Fibroblast of skin of left quadriceps (primary cell): ENCODE measurements around the gene CENPO.
A peak's percentile ranks its signal among the peaks of the same experiment; 100 is the strongest.

ENCODE experiments used
- DNase-seq, 2 experiments: peaks; one replicate each; pipeline ENCODE4 v3.0.0-alpha.2; 2013; ENCODE audit warnings: low read depth in 2 of 2

The CENPO gene, protein sequence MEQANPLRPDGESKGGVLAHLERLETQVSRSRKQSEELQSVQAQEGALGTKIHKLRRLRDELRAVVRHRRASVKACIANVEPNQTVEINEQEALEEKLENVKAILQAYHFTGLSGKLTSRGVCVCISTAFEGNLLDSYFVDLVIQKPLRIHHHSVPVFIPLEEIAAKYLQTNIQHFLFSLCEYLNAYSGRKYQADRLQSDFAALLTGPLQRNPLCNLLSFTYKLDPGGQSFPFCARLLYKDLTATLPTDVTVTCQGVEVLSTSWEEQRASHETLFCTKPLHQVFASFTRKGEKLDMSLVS

GRCh38 chr2:24792874-24793760 lies at the start of gene CENPO, which contains the start of gene PTRHD1:
CENPO (plus strand) TSS chr2:24793425; CDS start chr2:24793920, 495 bp downstream.
PTRHD1 (minus strand) TSS chr2:24793391; CDS start chr2:24793377, 14 bp downstream.
- DNase-seq, result peak; percentile 92

DNA sequence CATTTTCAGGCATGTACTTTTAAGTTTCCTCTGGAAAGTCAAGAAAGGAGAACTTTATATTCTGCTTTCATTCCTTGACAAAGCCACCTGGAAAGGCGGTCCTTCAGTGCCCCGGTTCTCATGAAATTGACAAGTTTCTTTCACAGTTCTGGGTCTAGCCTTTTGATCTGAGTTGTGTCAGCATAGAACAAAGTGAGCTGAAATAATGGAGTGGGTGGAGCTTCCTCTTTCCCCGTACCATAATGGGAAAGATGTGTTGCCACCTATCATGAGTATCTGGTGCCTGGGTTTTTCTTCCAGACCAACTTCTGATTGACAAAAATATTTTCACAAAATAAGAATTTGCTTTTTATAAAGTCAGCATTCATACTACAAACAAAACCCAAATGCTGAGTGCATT lies 49.3 kb upstream of the CENPO start:
- DNase-seq, result no peak

DNA sequence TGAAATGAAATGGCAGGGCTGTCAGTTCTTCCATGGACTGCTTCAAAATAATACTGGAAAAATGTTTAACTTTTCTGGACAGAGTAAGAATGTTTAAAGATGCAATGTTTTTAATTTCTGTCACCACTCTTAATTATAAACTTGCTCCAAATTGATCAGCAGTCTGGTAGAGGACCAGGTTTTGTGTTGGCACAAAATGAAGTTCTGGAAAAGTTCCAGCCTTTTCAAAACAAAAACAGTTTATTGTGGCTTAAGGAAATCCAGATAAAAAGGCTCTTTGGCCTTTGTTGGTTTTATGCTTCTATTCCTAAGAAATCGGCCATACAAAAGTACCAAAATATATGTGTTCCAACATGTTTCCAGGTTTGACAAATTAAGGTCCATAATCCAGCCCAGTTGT lies 48.9 kb upstream of the CENPO start:
- DNase-seq, result no peak

GRCh38 chr2:24745825-24746224 lies 47.4 kb upstream of the CENPO start:
- DNase-seq, result no peak

DNA sequence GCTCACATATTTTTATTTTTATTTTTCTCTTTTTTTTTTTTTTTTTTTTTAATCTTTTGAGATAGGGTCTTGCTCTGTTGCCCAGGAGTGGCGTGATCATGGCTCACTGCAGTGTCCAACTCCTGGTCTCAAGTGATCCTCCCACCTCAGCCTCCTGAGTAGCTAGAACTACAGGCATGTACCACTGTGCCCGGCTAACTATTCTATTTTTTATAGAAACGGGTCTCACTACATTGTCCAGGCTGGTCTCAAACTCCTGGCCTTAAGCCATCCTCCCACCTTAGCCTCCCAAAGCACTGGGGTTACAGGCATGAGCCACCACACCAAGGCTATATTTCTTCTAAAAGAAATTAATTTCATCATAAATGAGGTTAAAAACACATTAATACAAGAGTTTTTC lies 45.9 kb upstream of the CENPO start:
- DNase-seq, result no peak

DNA sequence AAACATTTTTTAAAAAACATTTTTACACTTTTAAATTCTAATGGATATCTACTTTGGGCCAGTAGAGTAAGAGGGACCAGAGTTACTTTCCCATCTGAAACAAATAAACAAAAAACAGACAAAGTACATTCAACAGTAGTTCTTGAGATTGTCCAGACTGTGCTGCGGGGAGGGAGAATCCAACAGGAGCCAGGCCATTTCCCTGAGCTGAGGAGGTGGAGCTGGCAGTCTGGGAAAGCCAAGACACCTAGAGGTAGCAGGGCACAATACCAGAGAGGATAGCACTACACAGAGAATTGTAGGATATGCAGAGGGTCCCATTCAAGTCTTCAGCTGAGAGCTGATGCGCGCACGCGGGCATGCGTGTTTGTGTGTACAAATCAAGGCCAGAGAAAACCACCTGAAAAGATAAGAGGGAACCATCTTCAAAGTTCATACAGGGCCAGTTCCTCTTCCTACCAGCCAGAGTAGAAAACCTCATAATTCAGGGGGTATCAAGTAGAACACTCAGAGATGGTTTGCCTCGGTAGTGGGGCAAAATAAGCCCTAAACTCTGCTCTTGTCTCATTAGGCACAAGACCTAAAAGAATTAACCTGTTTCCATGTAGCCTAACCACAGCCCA lies 44.0 kb upstream of the CENPO start:
- DNase-seq, result no peak

- DNase-seq, result no peak
Observed at GRCh38 chr2:24754985-24755705, 38.1 kb upstream of the CENPO start.

- DNase-seq, result no peak
Observed at GRCh38 chr2:24756789-24757188, 36.4 kb upstream of the CENPO start.

DNA sequence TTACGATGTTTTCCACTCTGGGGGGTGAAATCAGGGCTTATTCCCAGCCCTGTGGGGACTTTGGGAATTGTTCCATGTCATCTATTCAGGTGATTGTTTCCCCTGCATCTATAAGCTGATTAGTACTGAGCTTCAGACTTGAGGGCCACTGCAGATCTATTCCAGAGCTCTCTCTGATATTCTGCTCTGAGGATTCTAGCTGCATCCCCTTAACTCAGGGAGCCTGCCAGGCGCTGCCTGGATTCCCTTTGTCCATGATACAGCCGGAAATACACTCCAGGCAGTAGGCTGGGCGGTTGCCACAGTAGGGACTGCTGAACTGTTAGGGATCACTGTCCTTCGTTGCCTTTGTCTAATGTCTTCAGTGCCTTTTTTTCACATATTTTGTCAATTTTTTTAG lies 31.4 kb upstream of the CENPO start:
- DNase-seq, result no peak

DNA sequence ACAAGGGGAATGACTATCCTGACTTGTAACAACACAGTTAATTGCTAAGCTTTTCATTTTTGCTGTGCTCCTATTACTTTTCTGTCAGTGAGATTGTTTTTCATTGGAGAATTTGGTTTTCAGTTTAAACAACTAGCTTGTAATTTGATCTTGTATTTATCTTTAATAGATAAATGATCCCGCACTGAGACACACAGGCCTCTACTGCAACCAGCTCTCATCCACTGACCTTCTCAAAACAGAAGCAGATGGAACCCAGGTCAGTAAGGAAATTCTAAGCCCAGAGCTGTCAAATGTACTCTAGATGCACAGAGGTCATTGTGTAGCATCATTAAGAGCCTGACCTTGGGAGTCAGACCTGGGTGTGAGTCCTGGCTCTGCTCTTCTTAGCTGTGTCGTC lies 30.7 kb upstream of the CENPO start:
- DNase-seq, result no peak

GRCh38 chr2:24763843-24764242 lies 29.4 kb upstream of the CENPO start:
- DNase-seq, result no peak

DNA sequence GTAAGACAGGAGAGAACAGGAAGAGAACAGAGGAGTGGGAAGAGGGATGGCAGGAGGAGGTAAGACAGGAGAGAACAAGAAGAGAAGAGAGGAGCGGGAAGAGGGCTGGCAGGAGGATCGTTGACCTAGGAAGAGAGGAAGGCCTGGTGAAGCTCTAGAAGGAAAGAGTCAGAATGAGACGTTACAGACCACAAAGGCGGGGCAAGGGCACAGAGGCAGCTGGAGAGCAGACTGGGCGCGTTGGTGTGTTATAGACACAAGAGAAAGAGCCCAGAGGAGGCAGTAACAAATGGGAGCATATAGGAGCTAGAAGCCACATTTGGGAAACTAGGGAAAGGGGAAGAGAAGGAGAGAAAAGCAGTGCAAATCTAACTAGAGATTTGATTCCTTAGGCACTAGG lies 26.6 kb upstream of the CENPO start:
- no peak for DNase-seq

GRCh38 chr2:24768013-24768412 lies 25.2 kb upstream of the CENPO start:
- DNase-seq, result no peak

- DNase-seq, result no peak
Observed at GRCh38 chr2:24768601-24769000, 24.6 kb upstream of the CENPO start.

GRCh38 chr2:24771061-24771460 lies 22.2 kb upstream of the CENPO start:
- DNase-seq, result no peak

DNA sequence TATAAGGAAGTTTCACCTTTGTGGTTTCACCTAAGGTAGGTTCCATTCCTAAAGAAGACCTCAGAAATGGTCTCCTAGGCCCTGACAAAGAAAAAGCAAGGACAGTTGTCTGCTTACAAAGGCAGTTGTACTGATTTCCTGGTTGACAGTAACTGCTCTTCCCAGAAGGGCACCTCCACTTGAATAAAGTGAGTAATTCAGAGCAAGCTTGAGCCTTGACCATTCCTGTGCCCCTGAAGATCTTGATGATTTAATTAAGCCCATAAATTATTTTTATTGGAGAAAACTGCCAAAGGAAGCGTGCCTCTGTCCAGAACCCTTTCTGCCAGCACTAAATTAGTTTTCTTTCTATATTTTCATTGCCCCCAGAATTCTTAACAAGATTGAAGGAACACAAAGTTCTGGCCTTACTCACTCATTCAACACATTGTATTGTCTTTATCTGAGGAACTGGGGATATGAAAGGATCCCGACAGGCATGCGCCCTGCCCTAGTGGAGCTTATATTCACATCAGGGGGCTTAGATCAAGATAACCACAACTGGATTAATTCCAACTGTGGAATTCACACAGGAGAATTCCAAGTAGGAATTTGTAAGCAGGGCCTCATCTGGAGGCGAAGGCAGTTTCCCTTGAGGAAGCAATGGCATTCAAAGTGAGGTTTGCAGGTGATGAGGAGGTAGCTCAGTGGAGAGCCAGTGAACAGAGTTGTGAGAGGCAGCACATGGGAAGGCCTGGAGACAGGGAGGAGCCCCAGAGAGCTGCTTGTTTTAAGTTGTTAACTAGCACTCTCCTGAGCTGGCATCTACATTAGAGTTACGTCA lies 21.2 kb upstream of the CENPO start:
- DNase-seq, result peak; percentile 21 to 30

- no peak for DNase-seq
Observed at GRCh38 chr2:24774373-24774772, 18.9 kb upstream of the CENPO start.

DNA sequence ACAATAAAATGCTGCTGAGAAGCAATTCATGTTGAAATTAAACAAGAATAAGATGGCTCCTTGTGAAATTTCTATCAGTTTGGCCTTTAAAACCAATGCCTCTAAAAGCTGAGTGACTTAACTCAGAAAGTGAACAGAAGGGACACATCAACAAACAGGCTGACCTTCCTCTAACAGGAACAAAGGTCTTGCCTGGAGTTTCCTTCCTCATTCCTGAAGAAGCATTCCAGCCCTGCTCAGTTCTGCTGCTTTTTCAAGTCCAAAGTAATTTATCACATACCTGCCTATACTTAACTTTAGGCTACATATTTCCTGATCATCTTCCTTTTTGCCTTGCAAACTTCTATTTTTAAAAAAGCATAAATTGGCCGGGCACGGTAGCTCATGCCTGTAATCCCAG lies 14.1 kb upstream of the CENPO start:
- no peak for DNase-seq

- no peak for DNase-seq
Observed at GRCh38 chr2:24783641-24784040, 9.6 kb upstream of the CENPO start.

DNA sequence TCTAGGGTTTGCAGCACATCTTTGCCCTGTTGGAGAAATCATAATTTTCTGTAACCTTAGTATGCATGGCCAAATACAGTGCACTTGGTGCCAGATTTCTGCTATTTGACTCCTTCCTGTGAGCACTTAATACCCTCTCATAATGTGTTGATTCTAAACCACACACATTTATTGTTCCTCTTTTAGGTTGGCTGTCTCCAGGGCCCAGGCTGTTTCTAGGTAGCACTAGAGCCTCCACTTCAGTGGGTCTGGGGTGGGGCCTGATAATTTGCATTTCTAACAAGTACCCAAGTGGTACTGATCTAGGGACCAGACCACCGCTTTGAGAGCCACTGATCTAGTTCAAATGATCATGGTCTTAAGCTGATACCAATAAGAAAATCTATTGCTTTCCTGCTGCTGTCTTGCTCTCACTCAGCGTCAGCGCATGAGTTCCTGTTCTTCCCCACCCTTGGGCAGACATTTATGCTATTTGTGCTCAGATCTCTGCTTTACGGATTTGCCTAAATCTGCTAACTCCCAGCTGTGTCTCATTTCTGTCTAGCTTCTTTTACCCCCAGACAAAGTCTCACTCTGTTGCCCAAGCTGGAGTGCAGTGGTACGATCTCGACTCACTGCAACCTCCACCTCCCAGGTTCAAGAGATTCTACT lies 7.4 kb upstream of the CENPO start:
- DNase-seq, result no peak

DNA sequence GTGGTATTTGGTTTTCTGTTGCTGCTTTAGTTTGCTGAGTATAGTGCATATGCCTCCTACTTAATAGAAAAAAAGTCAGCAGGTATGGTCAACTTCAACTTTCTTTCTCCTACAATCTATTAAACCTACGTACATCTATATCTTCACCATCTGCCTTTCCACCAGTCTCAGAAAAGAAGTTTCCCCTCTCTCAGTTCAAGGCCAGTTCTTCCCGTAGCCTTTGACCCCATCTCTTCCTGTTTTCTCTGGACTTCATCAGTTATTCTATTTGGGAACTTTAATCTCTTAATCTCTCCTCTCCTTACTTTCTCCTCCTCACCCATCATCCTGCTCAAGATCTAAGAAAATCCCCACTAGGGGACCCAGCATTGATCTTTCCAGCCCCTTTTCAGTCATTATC lies 5.7 kb upstream of the CENPO start:
- DNase-seq, result no peak
